HepG2 (cell line): ENCODE results near the gene MAP3K20. TPM values are rescaled to one million over a fixed set of nuclear protein-coding genes. Genes with fewer than 3 reads are reported as not detected.

Source experiments
- ASH2L ChIP-seq: fragments of 300-600, 200-600 bp; sonication (generic); IDR thresholded peaks from 2 replicates; pipeline ENCODE4 v1.7.0; 2017; ENCODE audit warnings: low read depth, mild to moderate bottlenecking, moderate library complexity, mixed read lengths, low read length; ENCODE audit not compliant: insufficient read length
- BCL6 ChIP-seq: IDR thresholded peaks from 2 replicates; pipeline ENCODE4 v1.6.1; 2016; ENCODE audit warnings: missing genetic modification reagents, missing compliant biosample characterization
- BHLHE40 ChIP-seq: IDR thresholded peaks from 2 replicates; pipeline ENCODE4 v1.6.1; 2011; ENCODE audit warnings: low read length, improper control_type of control experiment
- CBX5 ChIP-seq: sonication (generic); formaldehyde crosslinking; IDR thresholded peaks from 2 replicates; pipeline ENCODE4 v1.4.0; 2020; ENCODE audit warnings: missing genetic modification reagents, borderline replicate concordance
- HNRNPLL ChIP-seq: fragments of 200-400 bp; formaldehyde crosslinking; IDR thresholded peaks from 2 replicates; pipeline ENCODE4 v1.6.1; 2017; ENCODE audit warnings: mild to moderate bottlenecking, low read depth, low read length; ENCODE audit not compliant: poor library complexity, severe bottlenecking
- HOXA7 ChIP-seq: sonication (generic); formaldehyde crosslinking; IDR thresholded peaks from 2 replicates; pipeline ENCODE4 v1.8.1; 2022; ENCODE audit warnings: mild to moderate bottlenecking, missing genetic modification reagents, moderate library complexity
- MAFF ChIP-seq: IDR thresholded peaks from 2 replicates; pipeline ENCODE4 v1.6.1; 2011; ENCODE audit warnings: low read depth, low read length, improper control_type of control experiment
- MAFK ChIP-seq, 2 experiments: IDR thresholded peaks in 1 of 2; conservative IDR thresholded peaks in 1 of 2; 2 replicates each; pipeline ENCODE4 v1.6.1; 2011; ENCODE audit warnings: improper control_type of control experiment in 2 of 2, low read length in 2 of 2
- MIXL1 ChIP-seq: IDR thresholded peaks from 2 replicates; pipeline ENCODE4 v1.6.1; 2016
- NFATC3 ChIP-seq: sonication (generic); formaldehyde crosslinking; IDR thresholded peaks from 2 replicates; pipeline ENCODE4 v1.5.1; 2020; ENCODE audit warnings: mild to moderate bottlenecking, missing genetic modification reagents
- PITX1 ChIP-seq: sonication (generic); formaldehyde crosslinking; IDR thresholded peaks from 2 replicates; pipeline ENCODE4 v1.5.1; 2020; ENCODE audit warnings: mild to moderate bottlenecking, missing genetic modification reagents
- RBFOX2 ChIP-seq: fragments of 200-400 bp; formaldehyde crosslinking; IDR thresholded peaks from 2 replicates; pipeline ENCODE4 v1.6.1; 2017; ENCODE audit warnings: low read depth, mild to moderate bottlenecking, low read length
- SOX6 ChIP-seq, 2 experiments: fragments of 450-650 bp in 1 of 2; sonication (generic) in 1 of 2; formaldehyde crosslinking in 1 of 2; IDR thresholded peaks; 2 replicates each; pipeline versions ENCODE4 v1.4.0 to v1.6.1; 2017 to 2020; ENCODE audit warnings: antibody characterized with exemption in 1 of 2, mild to moderate bottlenecking in 1 of 2, missing genetic modification reagents in 1 of 2
- SP140L ChIP-seq: sonication (generic); formaldehyde crosslinking; IDR thresholded peaks from 2 replicates; pipeline ENCODE4 v1.4.0; 2020; ENCODE audit warnings: missing genetic modification reagents, borderline replicate concordance
- ZNF503 ChIP-seq: sonication (generic); formaldehyde crosslinking; IDR thresholded peaks from 2 replicates; pipeline ENCODE4 v1.4.0; 2020; ENCODE audit warnings: missing genetic modification reagents
- ZSCAN5A ChIP-seq: sonication (generic); formaldehyde crosslinking; IDR thresholded peaks from 2 replicates; pipeline ENCODE4 v1.8.0; 2022; ENCODE audit warnings: mild to moderate bottlenecking, missing genetic modification reagents, borderline replicate concordance
- polyA plus RNA-seq, 8 experiments: library from polyadenylated mRNA; depleted of rRNA in 3 of 8; stranded (reverse) in 7 of 8; unstranded in 1 of 8; fragments of >200 nt; fragmentation: Illumina TruSeq in 4 of 8; extraction: Trizol in 4 of 8; gene quantifications; 2 replicates each; pipeline versions ENCODE4 v1.2.1 to v1.2.3, GENCODE V29; 2011 to 2016; ENCODE audit warnings: low read depth in 4 of 8, missing spikeins in 1 of 8, mixed read lengths in 1 of 8; ENCODE audit not compliant: insufficient read depth in 1 of 8
- total RNA-seq, 5 experiments: library from RNA; depleted of rRNA; stranded (reverse); fragments of >200 nt; fragmentation: Illumina TruSeq; extraction: Trizol; gene quantifications; 2 replicates each; pipeline ENCODE4 v1.2.3, GENCODE V29; 2016; ENCODE audit warnings: low read depth in 1 of 5
- TF ChIP-seq, protein P1 (sequence below): IDR thresholded peaks from 2 replicates; pipeline ENCODE4 v1.6.1; 2016; ENCODE audit warnings: control low read depth
- TF ChIP-seq, protein P2 (sequence below): sonication (generic); formaldehyde crosslinking; IDR thresholded peaks from 2 replicates; pipeline ENCODE4 v1.4.0; 2020; ENCODE audit warnings: missing genetic modification reagents, borderline replicate concordance
- TF ChIP-seq, protein P3 (sequence below): sonication (generic); formaldehyde crosslinking; IDR thresholded peaks from 2 replicates; pipeline ENCODE4 v1.5.1; 2020; ENCODE audit warnings: mild to moderate bottlenecking, missing genetic modification reagents

The MAP3K20 gene
- total and polyA plus RNA-seq, 2 of the 13 experiments (the other 11 are each of a cell fraction or from before 2014, with no cell fraction given) = 5.2 to 13.5 TPM

DNA sequence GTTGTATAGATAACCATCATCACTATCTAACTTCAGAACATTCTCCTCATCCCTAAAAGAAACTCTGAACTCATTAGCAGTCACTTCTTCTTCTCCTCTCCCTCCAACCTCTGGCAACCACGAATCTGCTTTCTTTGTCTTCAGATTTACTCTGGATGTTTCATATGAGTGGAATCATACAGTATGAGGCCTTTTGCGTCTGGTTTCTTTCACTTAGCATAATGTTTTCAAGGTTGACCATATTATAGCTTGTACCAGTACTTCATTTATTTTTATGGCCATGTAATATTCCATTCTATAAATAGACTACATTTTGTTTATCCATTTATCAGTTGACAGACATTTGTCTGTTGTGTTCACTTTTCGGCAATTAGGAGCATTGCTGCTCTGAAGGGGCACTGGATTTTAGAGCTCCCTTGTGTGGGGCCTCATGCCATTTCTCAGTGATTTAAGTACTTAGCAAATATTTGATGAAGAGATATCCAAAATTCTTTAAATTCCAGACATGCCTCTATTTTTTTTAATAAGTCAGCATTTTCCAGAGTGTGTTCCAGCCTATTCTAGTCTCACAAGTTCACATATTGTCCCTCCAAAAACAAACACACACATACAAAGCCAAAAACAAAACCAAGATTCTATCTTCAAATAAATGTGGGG, 22.5 kb upstream of the MAP3K20 start (continued):
- peak; percentile 38 for TF ChIP-seq ASH2L
- no peak for TF ChIP-seq BHLHE40
- TF ChIP-seq, protein P1, sequence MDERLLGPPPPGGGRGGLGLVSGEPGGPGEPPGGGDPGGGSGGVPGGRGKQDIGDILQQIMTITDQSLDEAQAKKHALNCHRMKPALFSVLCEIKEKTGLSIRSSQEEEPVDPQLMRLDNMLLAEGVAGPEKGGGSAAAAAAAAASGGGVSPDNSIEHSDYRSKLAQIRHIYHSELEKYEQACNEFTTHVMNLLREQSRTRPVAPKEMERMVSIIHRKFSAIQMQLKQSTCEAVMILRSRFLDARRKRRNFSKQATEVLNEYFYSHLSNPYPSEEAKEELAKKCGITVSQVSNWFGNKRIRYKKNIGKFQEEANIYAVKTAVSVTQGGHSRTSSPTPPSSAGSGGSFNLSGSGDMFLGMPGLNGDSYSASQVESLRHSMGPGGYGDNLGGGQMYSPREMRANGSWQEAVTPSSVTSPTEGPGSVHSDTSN (CRISPR knock-in tag) = no peak
- no peak for TF ChIP-seq HOXA7
- TF ChIP-seq NFATC3 = no peak
- TF ChIP-seq CBX5 = no peak
- TF ChIP-seq MIXL1 = no peak
- TF ChIP-seq, protein P2, sequence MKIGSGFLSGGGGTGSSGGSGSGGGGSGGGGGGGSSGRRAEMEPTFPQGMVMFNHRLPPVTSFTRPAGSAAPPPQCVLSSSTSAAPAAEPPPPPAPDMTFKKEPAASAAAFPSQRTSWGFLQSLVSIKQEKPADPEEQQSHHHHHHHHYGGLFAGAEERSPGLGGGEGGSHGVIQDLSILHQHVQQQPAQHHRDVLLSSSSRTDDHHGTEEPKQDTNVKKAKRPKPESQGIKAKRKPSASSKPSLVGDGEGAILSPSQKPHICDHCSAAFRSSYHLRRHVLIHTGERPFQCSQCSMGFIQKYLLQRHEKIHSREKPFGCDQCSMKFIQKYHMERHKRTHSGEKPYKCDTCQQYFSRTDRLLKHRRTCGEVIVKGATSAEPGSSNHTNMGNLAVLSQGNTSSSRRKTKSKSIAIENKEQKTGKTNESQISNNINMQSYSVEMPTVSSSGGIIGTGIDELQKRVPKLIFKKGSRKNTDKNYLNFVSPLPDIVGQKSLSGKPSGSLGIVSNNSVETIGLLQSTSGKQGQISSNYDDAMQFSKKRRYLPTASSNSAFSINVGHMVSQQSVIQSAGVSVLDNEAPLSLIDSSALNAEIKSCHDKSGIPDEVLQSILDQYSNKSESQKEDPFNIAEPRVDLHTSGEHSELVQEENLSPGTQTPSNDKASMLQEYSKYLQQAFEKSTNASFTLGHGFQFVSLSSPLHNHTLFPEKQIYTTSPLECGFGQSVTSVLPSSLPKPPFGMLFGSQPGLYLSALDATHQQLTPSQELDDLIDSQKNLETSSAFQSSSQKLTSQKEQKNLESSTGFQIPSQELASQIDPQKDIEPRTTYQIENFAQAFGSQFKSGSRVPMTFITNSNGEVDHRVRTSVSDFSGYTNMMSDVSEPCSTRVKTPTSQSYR (CRISPR knock-in tag) = no peak
- TF ChIP-seq MAFF = peak; percentile 96
- no peak for TF ChIP-seq ZNF503
- TF ChIP-seq PITX1 = no peak
- peak; percentile 97 for TF ChIP-seq MAFK (conservative IDR thresholded peaks at IDR 0.05 in 1 of 2, IDR thresholded peaks at IDR 0.05 in 1 of 2; ENCODE audit: low read length in 2 of 2)
- TF ChIP-seq SOX6 (IDR thresholded peaks at IDR 0.05) = no peak
- TF ChIP-seq SOX6 (CRISPR knock-in tag; IDR thresholded peaks at IDR 0.05) = peak; percentile 49; the same call in 1 of the 2 replicates
- TF ChIP-seq HNRNPLL = no peak
- no peak for TF ChIP-seq SP140L (CRISPR knock-in tag)
- TF ChIP-seq ZSCAN5A (CRISPR knock-in tag) = no peak
- TF ChIP-seq, protein P3, sequence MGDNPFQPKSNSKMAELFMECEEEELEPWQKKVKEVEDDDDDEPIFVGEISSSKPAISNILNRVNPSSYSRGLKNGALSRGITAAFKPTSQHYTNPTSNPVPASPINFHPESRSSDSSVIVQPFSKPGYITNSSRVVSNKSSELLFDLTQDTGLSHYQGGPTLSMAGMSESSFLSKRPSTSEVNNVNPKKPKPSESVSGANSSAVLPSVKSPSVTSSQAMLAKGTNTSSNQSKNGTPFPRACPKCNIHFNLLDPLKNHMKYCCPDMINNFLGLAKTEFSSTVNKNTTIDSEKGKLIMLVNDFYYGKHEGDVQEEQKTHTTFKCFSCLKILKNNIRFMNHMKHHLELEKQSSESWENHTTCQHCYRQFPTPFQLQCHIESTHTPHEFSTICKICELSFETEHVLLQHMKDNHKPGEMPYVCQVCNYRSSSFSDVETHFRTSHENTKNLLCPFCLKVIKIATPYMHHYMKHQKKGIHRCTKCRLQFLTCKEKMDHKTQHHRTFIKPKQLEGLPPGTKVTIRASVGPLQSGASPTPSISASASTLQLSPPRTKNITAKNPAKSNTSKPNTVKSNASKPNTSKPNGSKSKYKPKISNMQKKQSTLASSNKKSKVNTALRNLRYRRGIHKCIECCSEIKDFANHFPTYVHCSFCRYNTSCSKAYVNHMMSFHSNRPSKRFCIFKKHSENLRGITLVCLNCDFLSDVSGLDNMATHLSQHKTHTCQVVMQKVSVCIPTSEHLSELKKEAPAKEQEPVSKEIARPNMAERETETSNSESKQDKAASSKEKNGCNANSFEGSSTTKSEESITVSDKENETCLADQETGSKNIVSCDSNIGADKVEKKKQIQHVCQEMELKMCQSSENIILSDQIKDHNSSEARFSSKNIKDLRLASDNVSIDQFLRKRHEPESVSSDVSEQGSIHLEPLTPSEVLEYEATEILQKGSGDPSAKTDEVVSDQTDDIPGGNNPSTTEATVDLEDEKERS (CRISPR knock-in tag) = no peak
- no peak for TF ChIP-seq BCL6
- TF ChIP-seq RBFOX2 = no peak
